Stomach smooth muscle (tissue), 2 donors: ENCODE results near the gene OASL.

ENCODE experiments used
- H3K27ac ChIP-seq: one replicate; pipeline ENCODE4 v1.7.0; 2013; ENCODE audit warnings: mild to moderate bottlenecking, low read length, inconsistent platforms
- H3K27me3 ChIP-seq, 2 donors: one replicate each; pipeline ENCODE4 v1.7.0; 2013; ENCODE audit warnings: low read length in 2 of 2; ENCODE audit not compliant: insufficient read depth in 2 of 2, control insufficient read depth in 1 of 2
- H3K36me3 ChIP-seq, 2 donors: one replicate each; pipeline ENCODE4 v1.7.0; 2013; ENCODE audit warnings: low read length in 2 of 2; ENCODE audit not compliant: control insufficient read depth in 2 of 2, insufficient read depth in 2 of 2
- H3K4me1 ChIP-seq: one replicate; pipeline ENCODE4 v1.7.0; 2013; ENCODE audit warnings: low read length; ENCODE audit not compliant: control insufficient read depth, insufficient read depth
- H3K4me3 ChIP-seq, 2 donors: one replicate each; pipeline ENCODE4 v1.7.0; 2013; ENCODE audit warnings: low read length in 2 of 2
- H3K9ac ChIP-seq, 2 donors: one replicate each; pipeline ENCODE4 v1.7.0; 2013; ENCODE audit warnings: low read length in 2 of 2, mild to moderate bottlenecking in 1 of 2
- H3K9me3 ChIP-seq, 2 donors: one replicate each; pipeline ENCODE4 v1.7.0; 2013; ENCODE audit warnings: low read length in 2 of 2; ENCODE audit not compliant: control insufficient read depth in 2 of 2
- donor health status: healthy.
- donor health status: Pancreatic carcinoma.

Gene OASL

DNA sequence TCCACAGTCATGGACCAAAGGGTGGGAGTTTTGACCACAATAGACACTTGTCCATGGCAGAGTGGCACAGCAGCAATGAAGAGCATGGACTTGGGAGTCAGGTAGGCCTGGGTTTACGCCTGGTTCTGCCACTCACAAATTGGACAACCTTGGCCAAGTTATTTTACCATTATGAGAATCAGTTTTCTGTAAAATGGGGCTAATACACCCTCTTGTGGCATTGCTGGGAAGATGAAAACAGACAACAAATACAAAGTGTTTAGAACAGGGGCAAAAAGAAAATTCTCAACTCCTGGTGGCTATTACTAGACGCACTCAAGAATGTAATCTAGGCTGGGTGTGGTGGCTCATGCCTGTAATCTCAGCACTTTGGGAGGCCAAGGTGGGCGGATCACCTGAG, 25.3 kb downstream of the OASL start:
- H3K27me3 ChIP-seq = no peaks in the 10 kb centered on the region
- H3K4me3 ChIP-seq = no peak overlapping the region
- H3K4me1 ChIP-seq = peaks cover 9% of the 10 kb centered on the region
- no peak overlapping the region for H3K27ac ChIP-seq
- H3K36me3 ChIP-seq = peaks cover 8 to 34% of the 10 kb centered on the region in 2 donors
- no peaks in the 10 kb centered on the region for H3K9me3 ChIP-seq
- no peak overlapping the region for H3K9ac ChIP-seq

DNA sequence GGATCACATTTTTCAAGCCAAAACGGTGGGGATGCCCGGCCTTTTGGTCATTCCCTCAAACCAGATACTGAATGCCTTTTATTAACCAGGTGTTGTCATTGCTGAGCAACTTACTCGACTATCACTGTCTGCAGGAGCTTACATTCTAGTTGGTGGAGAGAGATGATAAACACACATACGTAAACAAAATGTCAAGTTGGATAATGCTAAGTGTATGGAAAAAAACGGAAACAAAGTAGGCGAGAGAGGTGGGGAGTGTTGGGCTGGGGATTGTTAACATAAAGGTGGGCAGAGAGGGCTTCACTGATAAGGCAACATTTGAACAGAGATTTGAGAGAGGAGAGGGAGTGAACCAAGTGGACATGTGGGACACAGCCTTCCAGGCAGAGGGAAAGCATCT, 27.2 kb downstream of the OASL start:
- peaks cover 12 to 44% of the 10 kb centered on the region in 2 donors for H3K36me3 ChIP-seq

DNA sequence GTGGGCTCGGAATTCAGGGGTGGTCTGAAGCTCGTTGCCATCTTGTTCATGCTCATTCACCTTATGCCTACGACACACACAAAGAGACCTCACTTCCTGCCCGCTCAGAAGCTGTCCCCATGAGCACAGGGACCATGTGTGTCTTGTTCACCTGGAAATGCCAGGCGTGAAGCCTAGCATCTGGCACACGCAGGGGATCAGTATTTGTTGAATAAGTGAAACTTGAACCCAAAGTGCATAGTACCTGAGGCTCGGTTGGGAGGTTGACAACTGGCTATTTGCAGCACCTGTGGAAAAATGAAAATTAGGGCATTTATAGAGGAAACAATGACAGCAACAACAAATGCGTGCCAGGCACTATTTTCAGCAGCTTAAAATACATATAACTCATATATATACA, 28.2 kb downstream of the OASL start:
- peaks cover 12 to 46% of the 10 kb centered on the region in 2 donors for H3K36me3 ChIP-seq
- H3K9me3 ChIP-seq = no peaks in the 10 kb centered on the region
- no peak overlapping the region for H3K27ac ChIP-seq
- H3K27me3 ChIP-seq = no peaks in the 10 kb centered on the region
- peaks cover 8% of the 10 kb centered on the region for H3K4me1 ChIP-seq
- H3K9ac ChIP-seq = no peak overlapping the region
- no peak overlapping the region for H3K4me3 ChIP-seq

More for the DNA sequence above, 27.2 kb downstream of the OASL start:
- peaks cover 9% of the 10 kb centered on the region for H3K4me1 ChIP-seq
- no peak overlapping the region for H3K9ac ChIP-seq
- H3K27me3 ChIP-seq = no peaks in the 10 kb centered on the region
- no peaks in the 10 kb centered on the region for H3K9me3 ChIP-seq
- H3K27ac ChIP-seq = no peak overlapping the region
- no peak overlapping the region for H3K4me3 ChIP-seq

DNA sequence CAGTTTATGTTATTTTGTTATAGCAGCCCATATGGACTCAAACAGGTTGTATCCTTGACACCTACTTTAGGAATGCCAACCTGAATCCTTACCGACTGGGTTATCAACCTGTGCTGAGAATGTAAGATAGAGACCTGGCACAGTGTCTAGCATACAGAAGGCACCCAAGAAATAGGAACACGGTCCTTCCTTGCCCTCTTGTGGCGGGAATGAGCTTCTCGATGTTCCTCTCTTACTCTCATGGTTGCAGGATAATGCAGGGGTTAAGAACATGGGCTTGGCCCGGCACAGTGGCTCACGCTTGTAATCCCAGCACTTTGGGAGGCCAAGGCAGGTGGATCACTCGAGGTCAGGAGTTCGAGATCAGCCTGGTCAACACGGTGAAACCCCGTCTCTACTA, 29.3 kb downstream of the OASL start:
- no peaks in the 10 kb centered on the region for H3K9me3 ChIP-seq
- H3K4me3 ChIP-seq = no peak overlapping the region
- H3K4me1 ChIP-seq = no peaks in the 10 kb centered on the region
- H3K27me3 ChIP-seq = no peaks in the 10 kb centered on the region
- no peak overlapping the region for H3K9ac ChIP-seq
- H3K27ac ChIP-seq = no peak overlapping the region
- H3K36me3 ChIP-seq = peaks cover 18 to 48% of the 10 kb centered on the region in 2 donors

GRCh38 chr12:121008347-121009098, 30.5 kb downstream of the OASL start:
- Histone ChIP-seq H3K36me3 (peaks cover 29 to 58% of the 10 kb centered on the region in 2 donors), H3K27ac (no peak overlapping the region), H3K9me3 (no peaks in the 10 kb centered on the region), H3K9ac (no peak overlapping the region), H3K4me3 (no peak overlapping the region), H3K4me1 (no peaks in the 10 kb centered on the region), H3K27me3 (no peaks in the 10 kb centered on the region)

- no peaks in the 10 kb centered on the region for H3K27me3 ChIP-seq
- H3K4me1 ChIP-seq = no peaks in the 10 kb centered on the region
- H3K9ac ChIP-seq = no peak overlapping the region
- no peak overlapping the region for H3K4me3 ChIP-seq
- no peak overlapping the region for H3K27ac ChIP-seq
- H3K9me3 ChIP-seq = no peaks in the 10 kb centered on the region
- H3K36me3 ChIP-seq = peaks cover 29 to 45% of the 10 kb centered on the region in 2 donors
Measured at GRCh38 chr12:121005346-121005815, 33.7 kb downstream of the OASL start.

GRCh38 chr12:121004253-121004815, 34.7 kb downstream of the OASL start:
- Histone ChIP-seq H3K27me3 (no peaks in the 10 kb centered on the region), H3K4me1 (no peaks in the 10 kb centered on the region), H3K9ac (no peak overlapping the region), H3K4me3 (no peak overlapping the region), H3K36me3 (peaks cover 26 to 37% of the 10 kb centered on the region in 2 donors), H3K27ac (no peak overlapping the region), H3K9me3 (no peaks in the 10 kb centered on the region)

- H3K9ac ChIP-seq = no peak overlapping the region
- no peaks in the 10 kb centered on the region for H3K4me1 ChIP-seq
- no peak overlapping the region for H3K27ac ChIP-seq
- H3K27me3 ChIP-seq = peaks cover 5 to 6% of the 10 kb centered on the region in 2 donors
- no peak overlapping the region for H3K4me3 ChIP-seq
- peaks cover 26 to 31% of the 10 kb centered on the region in 2 donors for H3K36me3 ChIP-seq
- H3K9me3 ChIP-seq = no peaks in the 10 kb centered on the region
Measured at GRCh38 chr12:121003650-121004049, 35.4 kb downstream of the OASL start.

- peaks cover 22 to 23% of the 10 kb centered on the region in 2 donors for H3K36me3 ChIP-seq
- no peak overlapping the region for H3K4me3 ChIP-seq
- H3K27me3 ChIP-seq = peaks cover 8 to 12% of the 10 kb centered on the region in 2 donors
- no peak overlapping the region for H3K9ac ChIP-seq
- H3K27ac ChIP-seq = no peak overlapping the region
- H3K9me3 ChIP-seq = no peaks in the 10 kb centered on the region
- H3K4me1 ChIP-seq = no peaks in the 10 kb centered on the region
Measured at GRCh38 chr12:121001841-121002483, 37.1 kb downstream of the OASL start.

GRCh38 chr12:121001060-121001459, 38.0 kb downstream of the OASL start:
- H3K9ac ChIP-seq = no peak overlapping the region
- no peak overlapping the region for H3K27ac ChIP-seq
- H3K36me3 ChIP-seq = peaks cover 21 to 23% of the 10 kb centered on the region in 2 donors
- no peaks in the 10 kb centered on the region for H3K9me3 ChIP-seq
- peaks cover 8 to 12% of the 10 kb centered on the region in 2 donors for H3K27me3 ChIP-seq
- no peak overlapping the region for H3K4me3 ChIP-seq
- H3K4me1 ChIP-seq = no peaks in the 10 kb centered on the region
